WTC11 (cell line): ENCODE data around the gene ISCA1. TPM values are rescaled to one million over a fixed set of nuclear protein-coding genes. Genes with fewer than 3 reads are reported as not detected.

Source experiments
- ATAC-seq: fragments of 200-7000 bp; cut with Tn5 transposase; 2 replicates; pipeline ENCODE4 v1.10.0; 2021; ENCODE audit warnings: mild to moderate bottlenecking, moderate library complexity
- CTCF ChIA-PET: fragments of 300-600 bp; sonication (Branson Sonifier 250); formaldehyde crosslinking; loops from one replicate; lab custom pipeline; 2021; ENCODE audit warnings: antibody characterized with exemption; lab: Charles Lee
- POLR2A ChIA-PET: fragments of 350-600 bp; sonication (Branson Sonifier 250); formaldehyde crosslinking; loops from one replicate; lab custom pipeline; 2021; ENCODE audit warnings: antibody characterized with exemption; lab: Charles Lee
- DNase-seq: peaks from one replicate; pipeline ENCODE4 v3.0.0; 2021; ENCODE audit warnings: low spot score
- H3K27ac Mint-ChIP-seq: 2 replicates; pipeline ENCODE4 v1.8.0; 2021; ENCODE audit warnings: mixed read lengths
- H3K27me3 Mint-ChIP-seq: 2 replicates; pipeline ENCODE4 v1.8.0; 2021; ENCODE audit warnings: low read depth, mild to moderate bottlenecking, moderate library complexity, mixed read lengths
- H3K36me3 Mint-ChIP-seq: 2 replicates; pipeline ENCODE4 v1.8.0; 2021; ENCODE audit warnings: mixed read lengths
- H3K4me1 Mint-ChIP-seq: 2 replicates; pipeline ENCODE4 v1.8.0; 2022; ENCODE audit warnings: mixed read lengths
- H3K4me3 Mint-ChIP-seq: 2 replicates; pipeline ENCODE4 v1.8.0; 2021; ENCODE audit warnings: mild to moderate bottlenecking, moderate library complexity, mixed read lengths
- H3K9me3 Mint-ChIP-seq: 2 replicates; pipeline ENCODE4 v1.8.0; 2021; ENCODE audit warnings: mixed read lengths
- ATF6 ChIP-seq: sonication (generic); formaldehyde crosslinking; IDR thresholded peaks from 2 replicates; pipeline ENCODE4 v1.8.1; 2023; ENCODE audit warnings: mild to moderate bottlenecking, missing genetic modification reagents
- CBFB ChIP-seq: sonication (generic); formaldehyde crosslinking; IDR thresholded peaks from 2 replicates; pipeline ENCODE4 v1.8.1; 2022; ENCODE audit warnings: mild to moderate bottlenecking, low read depth, missing genetic modification reagents
- CREM ChIP-seq: sonication (generic); formaldehyde crosslinking; IDR thresholded peaks from 2 replicates; pipeline ENCODE4 v1.8.1; 2022; ENCODE audit warnings: mild to moderate bottlenecking, missing genetic modification reagents, moderate library complexity
- FOXP4 ChIP-seq: sonication (generic); formaldehyde crosslinking; IDR thresholded peaks from 2 replicates; pipeline ENCODE4 v1.8.0; 2022; ENCODE audit warnings: mild to moderate bottlenecking, missing genetic modification reagents
- MAX ChIP-seq: sonication (generic); formaldehyde crosslinking; IDR thresholded peaks from 2 replicates; pipeline ENCODE4 v1.8.0; 2022; ENCODE audit warnings: mild to moderate bottlenecking, missing genetic modification reagents
- MYBL2 ChIP-seq: sonication (generic); formaldehyde crosslinking; IDR thresholded peaks from 2 replicates; pipeline ENCODE4 v1.8.1; 2023; ENCODE audit warnings: mild to moderate bottlenecking, moderate library complexity, missing genetic modification reagents
- NFE2L1 ChIP-seq: sonication (generic); formaldehyde crosslinking; IDR thresholded peaks from 2 replicates; pipeline ENCODE4 v1.8.1; 2023; ENCODE audit warnings: missing genetic modification reagents
- NR3C1 ChIP-seq: sonication (generic); formaldehyde crosslinking; conservative IDR thresholded peaks from 2 replicates; pipeline ENCODE4 v1.8.1; 2023; ENCODE audit warnings: low read depth, mild to moderate bottlenecking, missing genetic modification reagents
- PRDM15 ChIP-seq: sonication (generic); formaldehyde crosslinking; IDR thresholded peaks from 2 replicates; pipeline ENCODE4 v1.8.0; 2022; ENCODE audit warnings: missing genetic modification reagents
- RORB ChIP-seq: fragments of 250-450 bp; sonication (Bioruptor Pico); IDR thresholded peaks from 2 replicates; pipeline ENCODE4 v1.9.0; 2021; ENCODE audit warnings: mild to moderate bottlenecking
- SP1 ChIP-seq: sonication (generic); formaldehyde crosslinking; conservative IDR thresholded peaks from 2 replicates; pipeline ENCODE4 v1.8.1; 2022; ENCODE audit warnings: missing genetic modification reagents
- ZNF121 ChIP-seq: sonication (generic); formaldehyde crosslinking; IDR thresholded peaks from 2 replicates; pipeline ENCODE4 v1.8.0; 2023; ENCODE audit warnings: missing genetic modification reagents
- ZNF396 ChIP-seq: fragments of 250-450 bp; sonication (Bioruptor Pico); IDR thresholded peaks from 2 replicates; pipeline ENCODE4 v1.8.0; 2021; ENCODE audit warnings: mild to moderate bottlenecking, moderate library complexity, borderline replicate concordance
- ZNF423 ChIP-seq: fragments of 250-450 bp; sonication (Bioruptor Pico); IDR thresholded peaks from 2 replicates; pipeline ENCODE4 v2.1.2; 2022; ENCODE audit warnings: mild to moderate bottlenecking, moderate library complexity
- total RNA-seq: library from RNA; stranded (reverse); gene quantifications from 3 replicates; pipeline ENCODE4 v1.2.3, GENCODE V29; 2021
- TF ChIP-seq, protein P1 (sequence below): fragments of 250-450 bp; sonication (Bioruptor Pico); IDR thresholded peaks from 2 replicates; pipeline ENCODE4 v1.9.0; 2021; ENCODE audit warnings: mild to moderate bottlenecking, borderline replicate concordance
- TF ChIP-seq, protein P2 (sequence below): sonication (generic); formaldehyde crosslinking; IDR thresholded peaks from 2 replicates; pipeline ENCODE4 v1.8.1; 2022; ENCODE audit warnings: mild to moderate bottlenecking, missing genetic modification reagents, moderate library complexity, borderline replicate concordance
- TF ChIP-seq, protein P3 (sequence below): sonication (generic); formaldehyde crosslinking; IDR thresholded peaks from 2 replicates; pipeline ENCODE4 v1.8.1; 2023; ENCODE audit warnings: mild to moderate bottlenecking, missing genetic modification reagents, moderate library complexity
- TF ChIP-seq, protein P4 (sequence below): sonication (generic); formaldehyde crosslinking; IDR thresholded peaks from 2 replicates; pipeline ENCODE4 v1.8.1; 2022; ENCODE audit warnings: missing genetic modification reagents, borderline replicate concordance

ISCA1 gene
- total RNA-seq, 1 experiment from 2014 or later: 35.5 TPM

DNA sequence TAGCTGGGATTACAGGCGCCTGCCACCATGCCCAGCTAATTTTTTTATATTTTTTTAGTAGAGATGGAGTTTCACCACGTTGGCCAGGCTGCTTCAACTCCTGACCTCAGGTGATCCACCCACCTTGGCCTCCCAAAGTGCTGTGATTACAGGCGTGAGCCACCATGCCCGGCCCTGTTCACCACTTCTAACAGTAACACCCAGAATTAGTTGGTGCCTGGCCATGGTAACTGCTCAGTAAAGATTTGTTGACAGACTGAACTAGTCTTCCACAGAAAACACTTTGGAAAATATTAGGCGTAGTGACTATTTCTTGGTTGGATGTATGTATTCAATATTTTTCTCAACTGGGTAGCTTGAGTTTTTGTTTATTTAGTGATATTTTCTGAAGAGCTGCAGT, 47.8 kb upstream of the ISCA1 start:
- H3K27ac Mint-ChIP-seq: no peak overlapping the region
- ATAC-seq (no peak), DNase-seq (no peak)
- ChIA-PET CTCF (no interaction called here), POLR2A (no interaction called here)
- H3K27me3 Mint-ChIP-seq: no peaks in the 10 kb centered on the region
- peaks cover 37% of the 10 kb centered on the region for H3K36me3 Mint-ChIP-seq
- H3K9me3 Mint-ChIP-seq: 0 out of 2 replicates have a peak, but pooled peaks cover 5% of the 10 kb centered on the region
- no peak for TF ChIP-seq PRDM15
- TF ChIP-seq SP1 (CRISPR knock-in tag): no peak
- TF ChIP-seq ZNF396 (CRISPR knock-in tag): no peak
- TF ChIP-seq FOXP4 (CRISPR knock-in tag): no peak
- H3K4me3 Mint-ChIP-seq: no peak overlapping the region
- peaks cover 15% of the 10 kb centered on the region for H3K4me1 Mint-ChIP-seq

DNA sequence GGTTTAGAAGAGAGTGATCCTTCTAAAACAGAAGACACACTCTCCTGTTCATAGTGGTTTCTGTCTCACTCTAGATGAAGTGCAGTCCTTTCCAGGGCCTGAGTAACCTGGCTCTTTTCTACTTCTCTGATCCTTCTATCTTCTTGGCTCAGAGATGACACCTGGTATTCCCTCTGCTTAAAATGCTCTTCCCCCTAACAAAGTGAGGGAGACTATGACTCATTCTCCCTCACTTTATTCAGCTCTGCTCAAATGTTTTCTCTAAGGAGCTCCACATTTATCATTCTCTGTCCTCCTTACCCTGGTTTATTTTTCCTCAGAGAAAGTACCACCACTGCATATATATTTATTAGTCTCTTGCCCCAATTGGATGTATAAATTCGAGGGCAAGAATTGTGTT, 47.3 kb upstream of the ISCA1 start:
- Mint-ChIP-seq H3K27me3 (no peaks in the 10 kb centered on the region), H3K4me3 (no peak overlapping the region), H3K27ac (no peak overlapping the region), H3K36me3 (peaks cover 42% of the 10 kb centered on the region), H3K4me1 (peaks cover 17% of the 10 kb centered on the region), H3K9me3 (0 out of 2 replicates have a peak, but pooled peaks cover 5% of the 10 kb centered on the region)
- CTCF ChIA-PET: interaction anchor here (1.0 kb wide), 1 partner anchor 128 kb away, joined by 3 read pairs; no protein-coding TSS in a partner anchor
- DNase-seq (no peak), ATAC-seq (no peak)
- POLR2A ChIA-PET: no interaction called here
- TF ChIP-seq CBFB (CRISPR knock-in tag): no peak
- no peak for TF ChIP-seq MYBL2 (CRISPR knock-in tag)
- TF ChIP-seq, protein P1, sequence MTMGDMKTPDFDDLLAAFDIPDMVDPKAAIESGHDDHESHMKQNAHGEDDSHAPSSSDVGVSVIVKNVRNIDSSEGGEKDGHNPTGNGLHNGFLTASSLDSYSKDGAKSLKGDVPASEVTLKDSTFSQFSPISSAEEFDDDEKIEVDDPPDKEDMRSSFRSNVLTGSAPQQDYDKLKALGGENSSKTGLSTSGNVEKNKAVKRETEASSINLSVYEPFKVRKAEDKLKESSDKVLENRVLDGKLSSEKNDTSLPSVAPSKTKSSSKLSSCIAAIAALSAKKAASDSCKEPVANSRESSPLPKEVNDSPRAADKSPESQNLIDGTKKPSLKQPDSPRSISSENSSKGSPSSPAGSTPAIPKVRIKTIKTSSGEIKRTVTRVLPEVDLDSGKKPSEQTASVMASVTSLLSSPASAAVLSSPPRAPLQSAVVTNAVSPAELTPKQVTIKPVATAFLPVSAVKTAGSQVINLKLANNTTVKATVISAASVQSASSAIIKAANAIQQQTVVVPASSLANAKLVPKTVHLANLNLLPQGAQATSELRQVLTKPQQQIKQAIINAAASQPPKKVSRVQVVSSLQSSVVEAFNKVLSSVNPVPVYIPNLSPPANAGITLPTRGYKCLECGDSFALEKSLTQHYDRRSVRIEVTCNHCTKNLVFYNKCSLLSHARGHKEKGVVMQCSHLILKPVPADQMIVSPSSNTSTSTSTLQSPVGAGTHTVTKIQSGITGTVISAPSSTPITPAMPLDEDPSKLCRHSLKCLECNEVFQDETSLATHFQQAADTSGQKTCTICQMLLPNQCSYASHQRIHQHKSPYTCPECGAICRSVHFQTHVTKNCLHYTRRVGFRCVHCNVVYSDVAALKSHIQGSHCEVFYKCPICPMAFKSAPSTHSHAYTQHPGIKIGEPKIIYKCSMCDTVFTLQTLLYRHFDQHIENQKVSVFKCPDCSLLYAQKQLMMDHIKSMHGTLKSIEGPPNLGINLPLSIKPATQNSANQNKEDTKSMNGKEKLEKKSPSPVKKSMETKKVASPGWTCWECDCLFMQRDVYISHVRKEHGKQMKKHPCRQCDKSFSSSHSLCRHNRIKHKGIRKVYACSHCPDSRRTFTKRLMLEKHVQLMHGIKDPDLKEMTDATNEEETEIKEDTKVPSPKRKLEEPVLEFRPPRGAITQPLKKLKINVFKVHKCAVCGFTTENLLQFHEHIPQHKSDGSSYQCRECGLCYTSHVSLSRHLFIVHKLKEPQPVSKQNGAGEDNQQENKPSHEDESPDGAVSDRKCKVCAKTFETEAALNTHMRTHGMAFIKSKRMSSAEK (CRISPR knock-in tag): no peak
- no peak for TF ChIP-seq SP1 (CRISPR knock-in tag)
- no peak for TF ChIP-seq RORB (CRISPR knock-in tag)
- TF ChIP-seq, protein P2, sequence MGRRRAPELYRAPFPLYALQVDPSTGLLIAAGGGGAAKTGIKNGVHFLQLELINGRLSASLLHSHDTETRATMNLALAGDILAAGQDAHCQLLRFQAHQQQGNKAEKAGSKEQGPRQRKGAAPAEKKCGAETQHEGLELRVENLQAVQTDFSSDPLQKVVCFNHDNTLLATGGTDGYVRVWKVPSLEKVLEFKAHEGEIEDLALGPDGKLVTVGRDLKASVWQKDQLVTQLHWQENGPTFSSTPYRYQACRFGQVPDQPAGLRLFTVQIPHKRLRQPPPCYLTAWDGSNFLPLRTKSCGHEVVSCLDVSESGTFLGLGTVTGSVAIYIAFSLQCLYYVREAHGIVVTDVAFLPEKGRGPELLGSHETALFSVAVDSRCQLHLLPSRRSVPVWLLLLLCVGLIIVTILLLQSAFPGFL (CRISPR knock-in tag): no peak
- no peak for TF ChIP-seq NFE2L1 (CRISPR knock-in tag)
- no peak for TF ChIP-seq ZNF121 (CRISPR knock-in tag)
- no peak for TF ChIP-seq CREM
- TF ChIP-seq, protein P3, sequence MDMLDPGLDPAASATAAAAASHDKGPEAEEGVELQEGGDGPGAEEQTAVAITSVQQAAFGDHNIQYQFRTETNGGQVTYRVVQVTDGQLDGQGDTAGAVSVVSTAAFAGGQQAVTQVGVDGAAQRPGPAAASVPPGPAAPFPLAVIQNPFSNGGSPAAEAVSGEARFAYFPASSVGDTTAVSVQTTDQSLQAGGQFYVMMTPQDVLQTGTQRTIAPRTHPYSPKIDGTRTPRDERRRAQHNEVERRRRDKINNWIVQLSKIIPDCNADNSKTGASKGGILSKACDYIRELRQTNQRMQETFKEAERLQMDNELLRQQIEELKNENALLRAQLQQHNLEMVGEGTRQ (CRISPR knock-in tag): no peak
- no peak for TF ChIP-seq ZNF423 (CRISPR knock-in tag)
- TF ChIP-seq NR3C1 (CRISPR knock-in tag): no peak
- no peak for TF ChIP-seq ATF6 (CRISPR knock-in tag)
- no peak for TF ChIP-seq MAX
- TF ChIP-seq, protein P4, sequence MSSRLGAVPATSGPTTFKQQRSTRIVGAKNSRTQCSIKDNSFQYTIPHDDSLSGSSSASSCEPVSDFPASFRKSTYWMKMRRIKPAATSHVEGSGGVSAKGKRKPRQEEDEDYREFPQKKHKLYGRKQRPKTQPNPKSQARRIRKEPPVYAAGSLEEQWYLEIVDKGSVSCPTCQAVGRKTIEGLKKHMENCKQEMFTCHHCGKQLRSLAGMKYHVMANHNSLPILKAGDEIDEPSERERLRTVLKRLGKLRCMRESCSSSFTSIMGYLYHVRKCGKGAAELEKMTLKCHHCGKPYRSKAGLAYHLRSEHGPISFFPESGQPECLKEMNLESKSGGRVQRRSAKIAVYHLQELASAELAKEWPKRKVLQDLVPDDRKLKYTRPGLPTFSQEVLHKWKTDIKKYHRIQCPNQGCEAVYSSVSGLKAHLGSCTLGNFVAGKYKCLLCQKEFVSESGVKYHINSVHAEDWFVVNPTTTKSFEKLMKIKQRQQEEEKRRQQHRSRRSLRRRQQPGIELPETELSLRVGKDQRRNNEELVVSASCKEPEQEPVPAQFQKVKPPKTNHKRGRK (CRISPR knock-in tag): no peak
- TF ChIP-seq, all 79 proteins: peak for 0
